ENCODE measurements around the gene DDX18.

The DDX18 gene

DNA sequence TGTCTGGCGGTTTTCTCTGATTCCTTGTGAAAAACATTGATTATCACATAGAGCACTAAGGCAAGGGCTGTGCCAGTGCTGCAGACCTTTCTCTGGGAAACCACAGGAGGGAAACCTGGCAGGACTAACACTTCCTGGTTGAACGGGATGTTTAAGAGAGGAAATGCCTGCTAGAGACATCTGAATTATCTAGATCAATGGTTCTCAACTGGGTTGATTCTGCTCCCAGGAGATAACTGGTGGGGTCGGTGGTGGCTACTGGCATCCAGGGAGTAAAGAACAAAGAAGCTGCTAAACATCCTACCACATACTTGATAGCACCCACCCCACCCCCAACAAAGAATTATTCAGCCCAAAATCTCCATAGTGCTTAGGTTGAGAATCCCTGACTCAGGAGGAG lies 37.5 kb downstream of the DDX18 start:
- Histone ChIP-seq H3F3A (ENCODE audit: insufficient read depth) (no peaks in the 10 kb centered on the region), H3K4me3 (ENCODE audit: insufficient read depth, low read length, poor library complexity, severe bottlenecking) (no peak overlapping the region), H3K36me3 (ENCODE audit: low read length) (no peaks in the 10 kb centered on the region), H2AFZ (ENCODE audit: low read depth, low read length, severe bottlenecking) (no peak overlapping the region), H3K27ac (ENCODE audit: low read depth, low read length) (no peak overlapping the region), H3K9ac (ENCODE audit: low read length) (no peak overlapping the region), H3K9me3 (ENCODE audit: insufficient read depth, low read length) (no peaks in the 10 kb centered on the region), H3K27me3 (ENCODE audit: low read length) (no peaks in the 10 kb centered on the region), H3K9me2 (replicated peaks; ENCODE audit: insufficient read depth, low read length) (no peaks in the 10 kb centered on the region), H4K20me1 (ENCODE audit: low read depth, low read length) (no peaks in the 10 kb centered on the region), H3K79me2 (ENCODE audit: insufficient read depth, low read length) (no peaks in the 10 kb centered on the region), H3K4me2 (ENCODE audit: low read depth, low read length, poor library complexity, severe bottlenecking) (no peak overlapping the region)
- TF ChIP-seq, protein P1, sequence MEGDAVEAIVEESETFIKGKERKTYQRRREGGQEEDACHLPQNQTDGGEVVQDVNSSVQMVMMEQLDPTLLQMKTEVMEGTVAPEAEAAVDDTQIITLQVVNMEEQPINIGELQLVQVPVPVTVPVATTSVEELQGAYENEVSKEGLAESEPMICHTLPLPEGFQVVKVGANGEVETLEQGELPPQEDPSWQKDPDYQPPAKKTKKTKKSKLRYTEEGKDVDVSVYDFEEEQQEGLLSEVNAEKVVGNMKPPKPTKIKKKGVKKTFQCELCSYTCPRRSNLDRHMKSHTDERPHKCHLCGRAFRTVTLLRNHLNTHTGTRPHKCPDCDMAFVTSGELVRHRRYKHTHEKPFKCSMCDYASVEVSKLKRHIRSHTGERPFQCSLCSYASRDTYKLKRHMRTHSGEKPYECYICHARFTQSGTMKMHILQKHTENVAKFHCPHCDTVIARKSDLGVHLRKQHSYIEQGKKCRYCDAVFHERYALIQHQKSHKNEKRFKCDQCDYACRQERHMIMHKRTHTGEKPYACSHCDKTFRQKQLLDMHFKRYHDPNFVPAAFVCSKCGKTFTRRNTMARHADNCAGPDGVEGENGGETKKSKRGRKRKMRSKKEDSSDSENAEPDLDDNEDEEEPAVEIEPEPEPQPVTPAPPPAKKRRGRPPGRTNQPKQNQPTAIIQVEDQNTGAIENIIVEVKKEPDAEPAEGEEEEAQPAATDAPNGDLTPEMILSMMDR (IDR thresholded peaks at IDR 0.05; ENCODE audit: insufficient read depth, low read length, poor library complexity, severe bottlenecking): no peak
- no peak for TF ChIP-seq EZH2phosphoT487 (conservative IDR thresholded peaks at IDR 0.05; ENCODE audit: low read length)

DNA sequence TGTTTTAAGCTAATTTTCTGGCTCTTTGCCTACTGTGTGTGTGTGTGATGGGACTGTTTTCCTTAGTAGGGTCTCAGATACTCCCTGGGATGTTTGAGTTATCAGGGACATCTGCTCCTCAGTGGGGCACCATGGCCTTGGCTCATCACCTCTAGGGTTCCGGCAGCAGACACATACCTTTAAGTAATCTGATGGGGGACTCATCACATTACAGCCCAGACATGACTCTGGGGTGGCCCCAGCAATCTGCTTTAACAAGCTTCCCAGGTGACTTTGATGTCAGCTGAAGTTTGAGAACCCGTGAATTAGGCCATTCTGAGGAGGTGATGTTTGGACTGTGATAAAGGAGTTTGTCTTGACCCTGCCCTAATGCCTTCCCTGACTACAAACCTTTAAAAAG lies 38.8 kb downstream of the DDX18 start:
- H3K36me3 ChIP-seq (ENCODE audit: low read length): no peaks in the 10 kb centered on the region
- no peaks in the 10 kb centered on the region for H3K9me2 ChIP-seq (replicated peaks; ENCODE audit: insufficient read depth, low read length)
- H2AFZ ChIP-seq (ENCODE audit: low read depth, low read length, severe bottlenecking): no peak overlapping the region
- no peaks in the 10 kb centered on the region for H3K79me2 ChIP-seq (ENCODE audit: insufficient read depth, low read length)
- no peaks in the 10 kb centered on the region for H3K9me3 ChIP-seq (ENCODE audit: insufficient read depth, low read length)
- no peaks in the 10 kb centered on the region for H3F3A ChIP-seq (ENCODE audit: insufficient read depth)
- H3K4me2 ChIP-seq (ENCODE audit: low read depth, low read length, poor library complexity, severe bottlenecking): no peak overlapping the region
- no peaks in the 10 kb centered on the region for H4K20me1 ChIP-seq (ENCODE audit: low read depth, low read length)
- H3K4me3 ChIP-seq (ENCODE audit: insufficient read depth, low read length, poor library complexity, severe bottlenecking): no peak overlapping the region
- TF ChIP-seq, protein P1 (IDR thresholded peaks at IDR 0.05; ENCODE audit: insufficient read depth, low read length, poor library complexity, severe bottlenecking): no peak
- no peak for TF ChIP-seq EZH2phosphoT487 (conservative IDR thresholded peaks at IDR 0.05; ENCODE audit: low read length)
- H3K9ac ChIP-seq (ENCODE audit: low read length): no peak overlapping the region
- no peak overlapping the region for H3K27ac ChIP-seq (ENCODE audit: low read depth, low read length)
- no peaks in the 10 kb centered on the region for H3K27me3 ChIP-seq (ENCODE audit: low read length)

DNA sequence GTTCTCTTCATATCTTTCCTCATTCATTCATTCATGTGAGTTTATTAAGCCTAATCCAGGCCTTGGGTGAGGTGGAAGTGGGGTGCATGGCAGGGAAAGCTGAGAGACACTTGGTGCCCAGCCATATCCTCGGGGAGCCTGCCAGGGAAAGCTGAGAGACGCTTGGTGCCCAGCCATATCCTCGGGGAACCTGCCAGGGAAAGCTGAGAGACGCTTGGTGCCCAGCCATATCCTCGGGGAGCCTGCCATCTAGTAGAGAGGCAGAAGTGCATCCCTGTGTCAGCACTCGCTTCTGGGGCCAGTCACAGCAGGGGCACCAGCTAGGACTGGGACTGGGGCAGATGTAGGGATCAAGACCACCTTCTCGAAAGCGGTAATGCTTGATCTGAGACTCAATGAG lies 39.4 kb downstream of the DDX18 start:
- Histone ChIP-seq H3K9me2 (replicated peaks; ENCODE audit: insufficient read depth, low read length) (no peaks in the 10 kb centered on the region), H3K36me3 (ENCODE audit: low read length) (no peaks in the 10 kb centered on the region), H3F3A (ENCODE audit: insufficient read depth) (no peaks in the 10 kb centered on the region), H3K27me3 (ENCODE audit: low read length) (no peaks in the 10 kb centered on the region), H3K4me2 (ENCODE audit: low read depth, low read length, poor library complexity, severe bottlenecking) (no peak overlapping the region), H3K9me3 (ENCODE audit: insufficient read depth, low read length) (no peaks in the 10 kb centered on the region), H3K79me2 (ENCODE audit: insufficient read depth, low read length) (no peaks in the 10 kb centered on the region), H3K4me3 (ENCODE audit: insufficient read depth, low read length, poor library complexity, severe bottlenecking) (no peak overlapping the region), H3K9ac (ENCODE audit: low read length) (no peak overlapping the region), H3K27ac (ENCODE audit: low read depth, low read length) (no peak overlapping the region), H4K20me1 (ENCODE audit: low read depth, low read length) (no peaks in the 10 kb centered on the region), H2AFZ (ENCODE audit: low read depth, low read length, severe bottlenecking) (no peak overlapping the region)
- no peak for TF ChIP-seq EZH2phosphoT487 (conservative IDR thresholded peaks at IDR 0.05; ENCODE audit: low read length)
- TF ChIP-seq, protein P1 (IDR thresholded peaks at IDR 0.05; ENCODE audit: insufficient read depth, low read length, poor library complexity, severe bottlenecking): no peak
